NT2/D1 (cell line): Measurements from ENCODE around the gene LSMEM2.

Experiments used
- DNase-seq: peaks from one replicate; pipeline ENCODE4 v3.0.0-alpha.2; 2011; ENCODE audit warnings: low read depth, low spot score
- H3K27me3 ChIP-seq: 2 replicates; pipeline ENCODE4 v1.6.0; 2011; ENCODE audit warnings: mild to moderate bottlenecking; ENCODE audit not compliant: insufficient read length, insufficient read depth
- H3K36me3 ChIP-seq: 2 replicates; pipeline ENCODE4 v1.6.1; 2011; ENCODE audit warnings: mild to moderate bottlenecking, low read length, mixed read lengths; ENCODE audit not compliant: insufficient read depth, insufficient read length
- H3K4me1 ChIP-seq: 2 replicates; pipeline ENCODE4 v1.5.1; 2011; ENCODE audit not compliant: insufficient read depth, insufficient read length
- H3K4me3 ChIP-seq: 2 replicates; pipeline ENCODE4 v1.5.1; 2011; ENCODE audit warnings: low read depth; ENCODE audit not compliant: insufficient read length
- H3K9ac ChIP-seq: 2 replicates; pipeline ENCODE4 v1.6.0; 2011; ENCODE audit warnings: low read depth; ENCODE audit not compliant: insufficient read length
- H3K9me3 ChIP-seq: 2 replicates; pipeline ENCODE4 v1.5.1; 2011; ENCODE audit warnings: mild to moderate bottlenecking, low read length; ENCODE audit not compliant: insufficient read depth
- SUZ12 ChIP-seq: IDR thresholded peaks from 2 replicates; pipeline ENCODE4 v1.6.1; 2011; ENCODE audit not compliant: insufficient read length, insufficient read depth; ENCODE audit errors: extremely low read depth
- YY1 ChIP-seq: IDR thresholded peaks from 2 replicates; pipeline ENCODE4 v1.6.1; 2011; ENCODE audit not compliant: insufficient read length, insufficient read depth
- ZNF274 ChIP-seq: IDR thresholded peaks from 2 replicates; pipeline ENCODE4 v1.6.1; 2011; ENCODE audit warnings: mild to moderate bottlenecking, low read depth, low read length

The LSMEM2 gene

DNA sequence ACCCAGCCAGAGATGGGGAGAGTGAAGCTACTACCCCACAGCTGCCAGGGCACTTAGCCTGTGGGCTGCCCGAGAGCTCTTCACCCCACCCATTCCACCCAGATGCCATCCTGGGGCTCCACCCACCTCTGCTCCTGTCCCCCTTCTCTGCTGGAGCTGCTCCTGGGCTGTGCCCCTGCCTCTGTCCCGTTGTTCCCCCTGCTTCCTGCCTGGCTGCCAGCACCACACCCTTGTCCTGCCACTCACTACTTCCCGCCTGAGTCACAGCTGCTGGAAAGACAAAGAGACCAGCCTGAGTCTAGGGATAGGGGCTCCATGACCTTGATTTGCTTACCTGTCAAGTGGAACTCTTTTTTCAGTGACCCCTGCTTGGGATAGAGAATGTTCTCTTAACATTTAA, 30.5 kb upstream of the LSMEM2 start:
- Histone ChIP-seq H3K27me3 (no peaks in the 10 kb centered on the region), H3K4me1 (peaks cover 65% of the 10 kb centered on the region), H3K4me3 (no peak overlapping the region), H3K9ac (peak overlapping the region; percentile 39), H3K9me3 (no peaks in the 10 kb centered on the region), H3K36me3 (peaks cover 79% of the 10 kb centered on the region)
- TF ChIP-seq ZNF274 (no peak), SUZ12 (no peak), YY1 (no peak)
- DNase-seq, result no peak

DNA sequence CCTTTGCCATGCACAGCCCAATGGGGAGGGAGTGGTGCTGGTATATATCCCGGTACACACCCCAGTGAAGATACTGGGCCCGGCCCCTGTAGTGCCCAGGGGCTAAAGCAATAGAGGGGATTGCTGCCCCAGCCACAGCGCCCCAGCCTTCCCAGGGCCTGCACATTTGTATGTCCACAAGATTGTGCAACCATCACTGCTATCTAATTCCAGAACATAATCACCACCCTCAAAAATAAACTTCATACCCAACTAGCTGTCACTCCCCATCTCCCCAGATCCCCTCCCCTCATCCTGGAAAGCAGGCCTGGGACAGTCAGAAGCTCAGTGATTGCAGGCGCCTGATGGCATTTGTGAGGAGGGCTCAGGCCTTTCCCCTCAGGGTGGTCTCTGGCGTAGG, 29.4 kb upstream of the LSMEM2 start:
- Histone ChIP-seq H3K9ac (no peak overlapping the region), H3K9me3 (no peaks in the 10 kb centered on the region), H3K4me3 (no peak overlapping the region), H3K36me3 (peaks cover 79% of the 10 kb centered on the region), H3K27me3 (no peaks in the 10 kb centered on the region), H3K4me1 (peaks cover 62% of the 10 kb centered on the region)
- TF ChIP-seq YY1 (no peak), SUZ12 (no peak), ZNF274 (no peak)
- no peak for DNase-seq

DNA sequence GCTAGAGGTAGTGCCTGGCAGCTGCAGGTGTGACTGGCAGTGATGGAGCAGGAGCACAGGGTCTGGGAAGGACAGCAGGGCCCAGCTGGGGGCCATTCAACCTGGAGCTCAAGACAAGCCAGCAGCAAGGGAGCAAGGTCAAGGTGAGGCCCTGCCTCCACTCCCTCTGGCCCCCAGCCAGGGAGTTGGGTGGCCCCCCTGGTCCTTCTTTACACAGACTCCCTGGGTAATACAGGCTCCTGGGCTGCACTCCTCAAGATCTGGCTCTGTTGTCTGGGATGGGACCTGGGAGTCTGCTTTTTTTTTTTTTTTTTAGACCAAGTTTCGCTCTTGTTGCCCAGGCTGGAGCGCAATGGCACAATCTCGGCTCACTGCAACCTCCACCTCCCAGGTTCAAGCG, 28.4 kb upstream of the LSMEM2 start:
- Histone ChIP-seq H3K4me3 (no peak overlapping the region), H3K9me3 (no peaks in the 10 kb centered on the region), H3K9ac (no peak overlapping the region), H3K4me1 (peaks cover 61% of the 10 kb centered on the region), H3K27me3 (no peaks in the 10 kb centered on the region), H3K36me3 (peaks cover 82% of the 10 kb centered on the region)
- DNase-seq, result no peak
- TF ChIP-seq ZNF274 (no peak), YY1 (no peak), SUZ12 (no peak)

DNA sequence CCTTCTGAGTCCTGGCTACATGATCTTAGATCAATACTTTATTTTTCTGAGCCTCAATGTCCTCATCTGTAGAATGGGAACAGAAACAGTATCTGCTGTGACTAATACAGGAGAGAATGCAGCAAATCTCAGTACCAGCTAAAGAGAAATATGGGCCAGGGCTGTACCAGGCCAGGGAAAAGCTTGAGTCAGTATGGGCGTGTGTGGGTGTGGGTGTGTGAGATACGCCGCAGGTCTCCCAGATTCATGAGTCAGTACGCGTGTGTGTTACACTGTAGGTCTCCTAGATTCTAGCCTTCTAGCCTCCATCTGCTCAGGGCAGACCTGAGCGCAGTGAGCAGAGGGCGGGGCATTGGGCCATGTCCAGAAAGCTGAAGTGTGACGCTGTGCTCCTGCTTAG, 27.7 kb upstream of the LSMEM2 start:
- H3K9ac ChIP-seq, result no peak overlapping the region
- peaks cover 57% of the 10 kb centered on the region for H3K4me1 ChIP-seq
- DNase-seq, result no peak

DNA sequence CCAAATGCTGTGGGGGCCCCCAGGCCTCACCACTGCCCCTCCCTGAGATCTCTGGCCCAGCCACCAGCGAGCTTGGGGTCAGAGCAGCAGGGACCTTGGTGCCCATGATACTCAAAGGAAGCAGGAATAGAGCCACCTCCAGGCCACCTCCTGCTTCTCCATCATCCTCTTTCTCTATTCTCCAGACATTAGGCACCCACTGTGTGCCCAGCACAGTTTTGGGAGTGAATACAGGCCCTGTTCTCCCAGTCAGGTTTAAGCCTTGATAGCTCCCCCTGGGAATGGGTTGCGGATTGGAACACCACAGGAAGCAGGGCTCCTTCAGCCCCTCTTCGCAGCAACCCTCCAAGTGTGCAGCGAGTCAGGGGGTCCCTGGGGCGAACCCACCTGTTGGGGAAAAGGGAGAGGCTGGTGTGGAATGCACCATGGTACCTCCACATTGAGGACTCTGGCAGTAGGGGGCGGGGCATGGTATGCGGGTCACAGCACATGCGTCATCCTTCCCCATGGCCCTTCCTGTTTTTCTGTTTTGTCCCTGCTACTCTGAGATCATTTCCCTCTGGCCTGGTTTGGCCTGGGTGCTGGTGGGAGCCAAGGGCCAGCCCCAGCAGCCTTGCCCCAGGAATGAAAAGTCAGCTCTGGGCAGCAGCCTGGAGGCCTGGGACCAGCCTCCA, 24.2 kb upstream of the LSMEM2 start:
- no peak for TF ChIP-seq YY1
- TF ChIP-seq SUZ12, result no peak
- TF ChIP-seq ZNF274, result no peak
- Histone ChIP-seq H3K4me1 (peaks cover 49% of the 10 kb centered on the region), H3K9me3 (no peaks in the 10 kb centered on the region), H3K27me3 (no peaks in the 10 kb centered on the region), H3K4me3 (no peak overlapping the region), H3K9ac (no peak overlapping the region), H3K36me3 (peaks cover 93% of the 10 kb centered on the region)
- no peak for DNase-seq

More for the DNA sequence above, 27.7 kb upstream of the LSMEM2 start:
- TF ChIP-seq YY1 (no peak), SUZ12 (no peak), ZNF274 (no peak)
- Histone ChIP-seq H3K27me3 (no peaks in the 10 kb centered on the region), H3K9me3 (no peaks in the 10 kb centered on the region), H3K36me3 (peaks cover 84% of the 10 kb centered on the region), H3K4me3 (no peak overlapping the region)

DNA sequence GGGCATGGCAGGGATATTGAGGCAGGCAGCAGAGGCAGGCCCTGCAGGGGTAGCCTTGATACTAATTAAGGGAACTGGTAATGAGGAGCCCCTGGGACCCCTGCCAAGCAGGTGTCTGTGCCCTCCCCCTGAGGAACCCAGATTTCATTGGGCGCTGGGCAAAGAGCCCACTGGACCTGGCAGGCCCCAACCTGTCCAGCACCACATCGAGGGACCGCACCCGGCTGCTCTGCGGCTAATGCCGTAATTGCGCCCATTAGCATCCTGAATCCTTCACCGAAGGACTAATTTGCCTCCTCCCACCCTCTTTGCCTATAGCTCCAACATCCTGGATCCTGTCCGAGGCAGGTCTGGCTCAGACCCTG, 23.7 kb upstream of the LSMEM2 start:
- DNase-seq, result no peak
- Histone ChIP-seq H3K9ac (no peak overlapping the region), H3K4me3 (no peak overlapping the region), H3K9me3 (no peaks in the 10 kb centered on the region), H3K36me3 (peaks cover 88% of the 10 kb centered on the region), H3K4me1 (peaks cover 48% of the 10 kb centered on the region), H3K27me3 (no peaks in the 10 kb centered on the region)
- TF ChIP-seq ZNF274 (no peak), YY1 (no peak), SUZ12 (no peak)

DNA sequence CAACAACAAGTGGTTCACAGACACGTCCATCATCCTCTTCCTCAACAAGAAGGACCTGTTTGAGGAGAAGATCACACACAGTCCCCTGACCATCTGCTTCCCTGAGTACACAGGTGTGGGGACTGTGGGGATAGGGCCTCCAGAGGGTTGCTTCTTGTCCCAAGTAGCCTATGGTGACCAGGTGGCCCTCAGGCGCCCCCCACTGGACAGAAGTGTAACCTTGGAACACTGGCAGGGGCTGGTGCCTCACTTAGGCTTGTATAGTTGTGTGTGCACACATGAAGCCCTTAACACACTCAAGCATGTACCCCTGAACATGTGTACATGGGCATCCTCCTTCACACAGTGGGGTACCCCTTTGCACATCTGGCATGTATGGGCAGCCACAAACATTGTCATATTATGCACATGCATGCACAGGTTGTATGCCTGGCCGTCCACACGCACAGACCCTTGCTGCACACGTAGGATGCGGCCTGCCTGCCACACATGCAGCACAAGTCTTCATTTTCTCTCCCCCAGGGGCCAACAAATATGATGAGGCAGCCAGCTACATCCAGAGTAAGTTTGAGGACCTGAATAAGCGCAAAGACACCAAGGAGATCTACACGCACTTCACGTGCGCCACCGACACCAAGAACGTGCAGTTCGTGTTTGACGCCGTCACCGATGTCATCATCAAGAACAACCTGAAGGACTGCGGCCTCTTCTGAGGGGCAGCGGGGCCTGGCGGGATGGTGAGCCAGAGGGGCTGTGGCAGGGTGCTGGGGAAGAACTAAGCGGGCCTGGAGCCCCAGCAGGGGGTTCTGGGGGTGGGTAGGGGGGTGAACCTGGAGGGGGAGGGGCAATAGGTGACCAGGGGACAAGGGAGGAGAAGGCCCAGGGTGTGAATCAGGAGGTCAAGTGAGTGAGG, 21.7 kb upstream of the LSMEM2 start:
- Histone ChIP-seq H3K9ac (peak overlapping the region; percentile 52), H3K27me3 (no peaks in the 10 kb centered on the region), H3K4me3 (no peak overlapping the region), H3K36me3 (peaks cover 71% of the 10 kb centered on the region), H3K9me3 (no peaks in the 10 kb centered on the region), H3K4me1 (peaks cover 48% of the 10 kb centered on the region)
- TF ChIP-seq SUZ12, result no peak
- TF ChIP-seq ZNF274, result no peak
- no peak for TF ChIP-seq YY1
- no peak for DNase-seq
